Measurements from ENCODE around the gene PPFIBP2. TPM values are rescaled to one million over a fixed set of nuclear protein-coding genes. Genes with fewer than 3 reads are reported as not detected.

The PPFIBP2 gene
- total and polyA plus RNA-seq, 2 of the 13 experiments (the other 11 are each of a cell fraction or from before 2014, with no cell fraction given) = 15.0 to 52.5 TPM

- no peak for TF ChIP-seq TBX3 (IDR thresholded peaks at IDR 0.05; ENCODE audit: borderline replicate concordance)
- TF ChIP-seq ONECUT2 (CRISPR knock-in tag; IDR thresholded peaks at IDR 0.05) = peak; percentile 94
- no peak for TF ChIP-seq ZNF713 (CRISPR knock-in tag; IDR thresholded peaks at IDR 0.05)
- no peak for TF ChIP-seq ZNF781 (CRISPR knock-in tag; IDR thresholded peaks at IDR 0.05; ENCODE audit: borderline replicate concordance, not compliant biosample characterization)
- no peak for TF ChIP-seq TBL1XR1 (IDR thresholded peaks at IDR 0.05; ENCODE audit: borderline replicate concordance, low read length, partially characterized antibody)
- TF ChIP-seq ZNF224 (CRISPR knock-in tag; IDR thresholded peaks at IDR 0.05) = no peak; the same call in 1 of the 2 replicates
- TF ChIP-seq NR2C2 (CRISPR knock-in tag; IDR thresholded peaks at IDR 0.05; ENCODE audit: borderline replicate concordance) = peak; percentile 46; the same call in 1 of the 2 replicates
- TF ChIP-seq ISL2 (CRISPR knock-in tag; IDR thresholded peaks at IDR 0.05) = no peak
- no peak for TF ChIP-seq SNAPC2 (CRISPR knock-in tag; IDR thresholded peaks at IDR 0.05)
- TF ChIP-seq GABPA (IDR thresholded peaks at IDR 0.05; ENCODE audit: low read depth, low read length) = no peak
- TF ChIP-seq GABPA (CRISPR knock-in tag; IDR thresholded peaks at IDR 0.05; ENCODE audit: low read depth) = no peak
- no peak for TF ChIP-seq LRRFIP1 (CRISPR knock-in tag; conservative IDR thresholded peaks at IDR 0.05)
- no peak for TF ChIP-seq ZNF17 (CRISPR knock-in tag; IDR thresholded peaks at IDR 0.05)
- TF ChIP-seq ATM (IDR thresholded peaks at IDR 0.05; ENCODE audit: borderline replicate concordance) = no peak
- TF ChIP-seq CHCHD3 (CRISPR knock-in tag; IDR thresholded peaks at IDR 0.05) = no peak
- no peak for TF ChIP-seq ZBTB33 (CRISPR knock-in tag; IDR thresholded peaks at IDR 0.05)
- no peak for TF ChIP-seq FLYWCH1 (CRISPR knock-in tag; IDR thresholded peaks at IDR 0.05)
- no peak for TF ChIP-seq ZNF737 (CRISPR knock-in tag; IDR thresholded peaks at IDR 0.05; ENCODE audit: borderline replicate concordance)
- no peak for TF ChIP-seq ZBTB49 (CRISPR knock-in tag; IDR thresholded peaks at IDR 0.05; ENCODE audit: borderline replicate concordance)
- no peak for TF ChIP-seq NFIB (CRISPR knock-in tag; IDR thresholded peaks at IDR 0.05; ENCODE audit: borderline replicate concordance)
- TF ChIP-seq ZNF790 (CRISPR knock-in tag; IDR thresholded peaks at IDR 0.05; ENCODE audit: borderline replicate concordance) = no peak
- TF ChIP-seq ZNF589 (CRISPR knock-in tag; conservative IDR thresholded peaks at IDR 0.05) = no peak
- no peak for TF ChIP-seq IKZF4 (CRISPR knock-in tag; IDR thresholded peaks at IDR 0.05; ENCODE audit: borderline replicate concordance, low read depth, not compliant biosample characterization)
- TF ChIP-seq MAX (IDR thresholded peaks at IDR 0.05) = peak; percentile 56
- peak; percentile 34; the same call in 1 of the 2 replicates for TF ChIP-seq KDM3A (CRISPR knock-in tag; IDR thresholded peaks at IDR 0.05; ENCODE audit: low read depth)
- no peak for TF ChIP-seq ZNF720 (CRISPR knock-in tag; IDR thresholded peaks at IDR 0.05)
Observed at GRCh38 chr11:7525424-7525823, 11.6 kb downstream of the PPFIBP2 start (continued).
